Left lung (tissue), 10 donors: ENCODE results near the gene NRDC. TPM values are rescaled to one million over a fixed set of nuclear protein-coding genes. Genes with fewer than 3 reads are reported as not detected.
A peak's percentile ranks its signal among the peaks of the same experiment; 100 is the strongest.

Experiments
- ATAC-seq: fragments of 200-7000 bp; cut with Tn5 transposase; one replicate; pipeline ENCODE4 v1.9.1; 2020; ENCODE audit warnings: moderate library complexity
- DNase-seq, 4 donors: peaks; one replicate each; pipeline ENCODE4 v3.0.0-alpha.2; 2013 to 2020
- H3K27ac ChIP-seq, 2 donors: fragments of 200-600 bp; sonication (generic) in 1 of 2; one replicate each; pipeline versions ENCODE4 v1.5.0 to v1.8.0; 2020 to 2021
- H3K27me3 ChIP-seq, 2 donors: fragments of 200-600 bp; sonication (generic) in 1 of 2; one replicate each; pipeline versions ENCODE4 v1.5.0 to v1.8.0; 2020 to 2021
- H3K36me3 ChIP-seq, 2 donors: fragments of 200-600 bp; sonication (generic) in 1 of 2; one replicate each; pipeline versions ENCODE4 v1.5.0 to v1.8.0; 2020 to 2021
- H3K4me1 ChIP-seq, 2 donors: fragments of 200-600 bp; one replicate each; pipeline ENCODE4 v1.8.0; 2021
- H3K4me3 ChIP-seq, 2 donors: fragments of 200-600 bp; sonication (generic) in 1 of 2; one replicate each; pipeline versions ENCODE4 v1.5.0 to v1.8.0; 2020 to 2021; ENCODE audit warnings: mild to moderate bottlenecking in 1 of 2
- H3K9me3 ChIP-seq, 2 donors: fragments of 200-600 bp; sonication (generic) in 1 of 2; one replicate each; pipeline versions ENCODE4 v1.5.0 to v1.8.0; 2020 to 2021
- intact Hi-C, 2 donors: fragments of 100-400 bp; cut with DNase I; formaldehyde crosslinking; loops; one replicate each; pipeline versions ENCODE4 v1.11.2 to v1.14.2; 2022
- polyA plus RNA-seq, 6 donors: library from polyadenylated mRNA; unstranded; fragments of 120-200 nt; gene quantifications; one replicate each; pipeline ENCODE4 v1.2.1, GENCODE V29; 2013; ENCODE audit not compliant: insufficient read length in 6 of 6
- total RNA-seq, 2 donors: library from RNA; stranded (reverse); fragmentation: NEBNext Ultra II Directional; extraction: Animal tissue kit (Norgen Biotek cat#: 25700); gene quantifications; one replicate each; pipeline ENCODE4 v1.2.1, GENCODE V29; 2021
- TF ChIP-seq, protein P1 (sequence below), 2 donors: fragments of 200-600 bp; sonication (generic) in 1 of 2; IDR thresholded peaks; one replicate each; pipeline versions ENCODE4 v1.5.0 to v1.8.0; 2021; ENCODE audit warnings: antibody characterized with exemption in 2 of 2
- donor health status: DM: no; HTN: yes; CAD: no.
- donor health status: DM: no; HTN: no; CAD: no.

Gene NRDC
- total and polyA plus RNA-seq, 8 donors, result 101 to 176 (median 153) TPM

- Histone ChIP-seq H3K4me1 (no peaks in the 10 kb centered on the region), H3K4me3 (no peak overlapping the region), H3K27me3 (no peaks in the 10 kb centered on the region), H3K36me3 (peaks cover 0 to 35% of the 10 kb centered on the region in 2 donors), H3K9me3 (no peaks in the 10 kb centered on the region), H3K27ac (no peak overlapping the region)
- ATAC-seq (no peak), DNase-seq (peak in 1 of 4 donors; percentile 43)
- intact Hi-C loops, result no loop called here
- TF ChIP-seq, protein P1, sequence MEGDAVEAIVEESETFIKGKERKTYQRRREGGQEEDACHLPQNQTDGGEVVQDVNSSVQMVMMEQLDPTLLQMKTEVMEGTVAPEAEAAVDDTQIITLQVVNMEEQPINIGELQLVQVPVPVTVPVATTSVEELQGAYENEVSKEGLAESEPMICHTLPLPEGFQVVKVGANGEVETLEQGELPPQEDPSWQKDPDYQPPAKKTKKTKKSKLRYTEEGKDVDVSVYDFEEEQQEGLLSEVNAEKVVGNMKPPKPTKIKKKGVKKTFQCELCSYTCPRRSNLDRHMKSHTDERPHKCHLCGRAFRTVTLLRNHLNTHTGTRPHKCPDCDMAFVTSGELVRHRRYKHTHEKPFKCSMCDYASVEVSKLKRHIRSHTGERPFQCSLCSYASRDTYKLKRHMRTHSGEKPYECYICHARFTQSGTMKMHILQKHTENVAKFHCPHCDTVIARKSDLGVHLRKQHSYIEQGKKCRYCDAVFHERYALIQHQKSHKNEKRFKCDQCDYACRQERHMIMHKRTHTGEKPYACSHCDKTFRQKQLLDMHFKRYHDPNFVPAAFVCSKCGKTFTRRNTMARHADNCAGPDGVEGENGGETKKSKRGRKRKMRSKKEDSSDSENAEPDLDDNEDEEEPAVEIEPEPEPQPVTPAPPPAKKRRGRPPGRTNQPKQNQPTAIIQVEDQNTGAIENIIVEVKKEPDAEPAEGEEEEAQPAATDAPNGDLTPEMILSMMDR (IDR thresholded peaks at IDR 0.05), result no peak
Measured at GRCh38 chr1:51850420-51851223, 27.9 kb downstream of the NRDC start.

- TF ChIP-seq, protein P1 (IDR thresholded peaks at IDR 0.05), result no peak
- Histone ChIP-seq H3K4me3 (no peak overlapping the region), H3K27ac (no peak overlapping the region), H3K4me1 (no peaks in the 10 kb centered on the region), H3K27me3 (no peaks in the 10 kb centered on the region), H3K9me3 (no peaks in the 10 kb centered on the region), H3K36me3 (peaks cover 0 to 20% of the 10 kb centered on the region in 2 donors)
- intact Hi-C loops, result no loop called here
- DNase-seq (peak in 1 of 4 donors; percentile 72), ATAC-seq (no peak)
Measured at GRCh38 chr1:51847294-51847920, 31.1 kb downstream of the NRDC start.

GRCh38 chr1:51843948-51844347 lies 34.6 kb downstream of the NRDC start:
- DNase-seq, result no peak
- peaks cover 0 to 27% of the 10 kb centered on the region in 2 donors for H3K36me3 ChIP-seq
- H3K9me3 ChIP-seq, result no peaks in the 10 kb centered on the region
- H3K4me1 ChIP-seq, result no peaks in the 10 kb centered on the region
- H3K4me3 ChIP-seq, result no peak overlapping the region
- intact Hi-C loops, result no loop called here
- TF ChIP-seq, protein P1 (IDR thresholded peaks at IDR 0.05), result no peak
- H3K27me3 ChIP-seq, result no peaks in the 10 kb centered on the region
- H3K27ac ChIP-seq, result no peak overlapping the region
- no peak for ATAC-seq

- TF ChIP-seq, protein P1 (IDR thresholded peaks at IDR 0.05), result no peak
- Histone ChIP-seq H3K4me1 (no peaks in the 10 kb centered on the region), H3K9me3 (no peaks in the 10 kb centered on the region), H3K36me3 (peaks cover 0 to 25% of the 10 kb centered on the region in 2 donors), H3K27ac (no peak overlapping the region), H3K27me3 (no peaks in the 10 kb centered on the region), H3K4me3 (no peak overlapping the region)
- DNase-seq (no peak), ATAC-seq (no peak)
- intact Hi-C loops, result no loop called here
Measured at GRCh38 chr1:51842261-51842660, 36.3 kb downstream of the NRDC start.

DNA sequence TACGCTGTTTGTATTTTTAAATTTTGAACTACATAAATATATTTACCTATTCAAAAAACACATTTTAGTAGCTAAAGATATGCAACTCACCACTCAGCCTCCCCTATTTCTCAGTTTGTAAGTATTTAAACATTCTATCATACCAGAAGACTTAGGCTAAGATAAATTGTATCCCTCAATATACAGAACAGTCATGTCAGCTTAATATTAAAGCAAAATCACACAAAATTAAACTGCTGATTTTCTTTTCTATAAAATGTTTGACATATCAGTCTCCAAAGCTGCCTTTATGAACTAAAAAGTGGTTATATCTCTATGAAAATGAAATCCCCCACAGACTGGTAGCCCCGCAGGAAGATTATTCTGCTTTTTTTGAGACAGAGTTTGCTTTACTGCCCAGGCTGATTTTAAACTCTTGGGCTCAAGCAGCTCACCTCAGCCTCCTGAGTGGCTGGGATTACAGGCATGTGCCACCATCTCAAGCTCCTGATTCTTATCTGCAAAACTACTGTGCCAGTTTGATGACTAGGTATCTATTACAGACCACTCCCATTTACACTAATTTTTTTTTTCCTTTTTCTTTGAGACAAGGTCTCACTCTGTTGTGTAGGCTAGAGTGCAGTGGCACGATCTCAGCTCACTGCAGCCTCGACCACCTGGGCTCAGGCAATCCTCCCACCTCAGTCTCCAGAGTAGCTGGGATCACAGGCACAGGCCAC lies 37.6 kb downstream of the NRDC start:
- peaks cover 0 to 18% of the 10 kb centered on the region in 2 donors for H3K36me3 ChIP-seq
- ATAC-seq (no peak), DNase-seq (no peak)
- intact Hi-C loops, result no loop called here
- TF ChIP-seq, protein P1 (IDR thresholded peaks at IDR 0.05), result no peak
- H3K9me3 ChIP-seq, result no peaks in the 10 kb centered on the region
- no peaks in the 10 kb centered on the region for H3K27me3 ChIP-seq
- no peak overlapping the region for H3K4me3 ChIP-seq
- H3K27ac ChIP-seq, result no peak overlapping the region
- no peaks in the 10 kb centered on the region for H3K4me1 ChIP-seq
